Spinal cord (tissue), 10 donors: Measurements from ENCODE around the gene TAS2R40. TPM values are rescaled to one million over a fixed set of nuclear protein-coding genes. Genes with fewer than 3 reads are reported as not detected.
"Not testable (repeated sequence)": the region's sequence is repeated elsewhere in the genome, so short reads cannot be mapped to it uniquely, and the experiment has no call there.

ENCODE experiments used
- DNase-seq, 6 donors: peaks; one replicate each; pipeline versions ENCODE4 v3.0.0 to v3.0.0-alpha.2; 2013 to 2015; ENCODE audit warnings: low spot score in 6 of 6, low read depth in 4 of 6
- H3K27ac ChIP-seq: one replicate; pipeline ENCODE4 v1.5.1; 2013; ENCODE audit warnings: low read depth, low read length, control low read depth
- H3K27me3 ChIP-seq: one replicate; pipeline ENCODE4 v1.6.1; 2013; ENCODE audit warnings: low read length; ENCODE audit not compliant: control insufficient read depth, insufficient read depth
- H3K36me3 ChIP-seq: one replicate; pipeline ENCODE4 v1.6.1; 2013; ENCODE audit warnings: low read length; ENCODE audit not compliant: control insufficient read depth, insufficient read depth
- H3K4me1 ChIP-seq: one replicate; pipeline ENCODE4 v1.6.1; 2013; ENCODE audit warnings: low read length; ENCODE audit not compliant: control insufficient read depth, insufficient read depth
- H3K4me3 ChIP-seq: one replicate; pipeline ENCODE4 v1.5.1; 2013; ENCODE audit warnings: low read depth, low read length, control low read depth
- H3K9me3 ChIP-seq: one replicate; pipeline ENCODE4 v1.6.1; 2013; ENCODE audit warnings: low read length; ENCODE audit not compliant: control insufficient read depth, insufficient read depth
- WGBS: methylation state at CpG from one replicate; pipeline ENCODE4 v1.1.5; 2013; ENCODE audit warnings: missing lambda C conversion rate; ENCODE audit not compliant: insufficient coverage; 5-methylcytosine and 5-hydroxymethylcytosine counted together
- polyA plus RNA-seq, 2 donors: library from polyadenylated mRNA; unstranded; fragments of 120-200 nt; gene quantifications; one replicate each; pipeline ENCODE4 v1.2.1, GENCODE V29; 2013; ENCODE audit not compliant: insufficient read length in 2 of 2
- total RNA-seq, 2 donors: library from RNA; depleted of rRNA in 1 of 2; stranded (reverse); fragments of 120-200 nt in 1 of 2; fragments of >200 nt in 1 of 2; gene quantifications; one replicate each; pipeline versions ENCODE4 v1.2.3 to v1.2.4, GENCODE V29; 2013 to 2014
- donor health status: healthy.

TAS2R40 gene
- total and polyA plus RNA-seq, 4 donors = not detected

DNA sequence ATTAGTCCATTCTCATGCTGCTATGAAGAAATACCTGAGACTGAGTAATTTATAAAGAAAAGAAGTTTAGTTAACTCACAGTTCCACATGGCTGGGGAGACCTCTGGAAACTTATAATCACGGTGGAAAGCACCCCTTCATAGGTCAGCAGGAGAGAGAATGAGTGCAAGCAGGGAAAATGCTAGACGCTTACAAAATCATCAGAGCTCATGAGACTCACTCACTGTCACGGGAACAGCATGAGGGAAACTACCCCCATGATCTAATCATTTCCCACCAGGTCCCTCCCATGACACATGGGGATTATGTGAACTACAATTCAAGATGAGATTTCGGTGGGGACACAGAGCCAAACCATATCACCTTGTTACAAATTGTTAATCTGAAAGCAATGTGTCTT, 22.8 kb upstream of the TAS2R40 start:
- no peaks in the 10 kb centered on the region for H3K36me3 ChIP-seq
- H3K27me3 ChIP-seq = no peaks in the 10 kb centered on the region
- DNase-seq = no peak
- no CpG with 5 or more reads among the region's 4 CpGs for WGBS
- no peak overlapping the region for H3K27ac ChIP-seq
- H3K4me3 ChIP-seq = no peak overlapping the region
- no peaks in the 10 kb centered on the region for H3K4me1 ChIP-seq
- no peaks in the 10 kb centered on the region for H3K9me3 ChIP-seq

DNA sequence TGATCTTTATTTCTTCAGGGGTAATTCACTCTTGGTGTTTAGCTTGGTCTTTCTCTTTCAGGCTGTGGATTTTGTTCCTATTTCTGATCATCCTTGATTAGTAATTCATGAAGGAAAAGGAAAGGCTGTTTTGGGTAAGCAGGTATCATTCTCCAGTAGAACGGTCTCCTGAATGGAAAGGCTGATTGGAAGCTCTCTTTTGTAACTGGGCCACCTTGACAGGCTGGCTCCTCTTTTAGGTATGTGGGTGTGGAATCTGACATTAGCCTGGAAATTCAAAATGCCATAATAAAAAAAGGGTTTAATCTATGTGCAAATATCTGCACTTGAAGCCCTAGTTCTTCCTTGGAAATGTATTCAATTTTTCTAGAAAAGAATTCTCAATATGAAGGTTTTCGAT, 19.7 kb upstream of the TAS2R40 start:
- 100% methylated on average over 2 of the region's 2 CpGs for WGBS
- Histone ChIP-seq H3K27ac (no peak overlapping the region), H3K4me1 (no peaks in the 10 kb centered on the region), H3K27me3 (no peaks in the 10 kb centered on the region), H3K4me3 (no peak overlapping the region), H3K9me3 (no peaks in the 10 kb centered on the region), H3K36me3 (no peaks in the 10 kb centered on the region)
- no peak for DNase-seq

DNA sequence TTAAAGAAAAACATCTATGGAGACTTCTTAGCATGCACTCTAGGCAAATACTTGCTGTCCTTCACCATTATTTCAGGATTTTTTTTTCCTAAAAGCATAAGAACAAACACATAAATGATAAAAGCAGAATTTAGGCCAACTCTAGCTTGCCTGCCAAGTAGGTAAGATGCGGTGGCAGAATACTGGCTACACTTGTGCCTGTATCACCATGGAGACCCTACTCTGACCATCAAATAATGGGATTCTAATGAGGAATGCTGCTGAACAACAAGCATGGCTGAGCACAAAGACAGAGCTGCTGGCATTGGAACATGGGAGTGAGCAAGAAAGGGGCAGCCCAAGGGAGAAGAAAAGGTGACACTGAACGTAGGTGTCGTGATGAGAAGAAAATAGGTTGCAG, 18.5 kb upstream of the TAS2R40 start:
- WGBS = 14% methylated on average over 2 of the region's 3 CpGs
- Histone ChIP-seq H3K27me3 (no peaks in the 10 kb centered on the region), H3K36me3 (no peaks in the 10 kb centered on the region), H3K4me1 (no peaks in the 10 kb centered on the region), H3K9me3 (no peaks in the 10 kb centered on the region), H3K27ac (no peak overlapping the region), H3K4me3 (no peak overlapping the region)
- peak in 2 of 6 donors; percentile 52 to 54 for DNase-seq

DNA sequence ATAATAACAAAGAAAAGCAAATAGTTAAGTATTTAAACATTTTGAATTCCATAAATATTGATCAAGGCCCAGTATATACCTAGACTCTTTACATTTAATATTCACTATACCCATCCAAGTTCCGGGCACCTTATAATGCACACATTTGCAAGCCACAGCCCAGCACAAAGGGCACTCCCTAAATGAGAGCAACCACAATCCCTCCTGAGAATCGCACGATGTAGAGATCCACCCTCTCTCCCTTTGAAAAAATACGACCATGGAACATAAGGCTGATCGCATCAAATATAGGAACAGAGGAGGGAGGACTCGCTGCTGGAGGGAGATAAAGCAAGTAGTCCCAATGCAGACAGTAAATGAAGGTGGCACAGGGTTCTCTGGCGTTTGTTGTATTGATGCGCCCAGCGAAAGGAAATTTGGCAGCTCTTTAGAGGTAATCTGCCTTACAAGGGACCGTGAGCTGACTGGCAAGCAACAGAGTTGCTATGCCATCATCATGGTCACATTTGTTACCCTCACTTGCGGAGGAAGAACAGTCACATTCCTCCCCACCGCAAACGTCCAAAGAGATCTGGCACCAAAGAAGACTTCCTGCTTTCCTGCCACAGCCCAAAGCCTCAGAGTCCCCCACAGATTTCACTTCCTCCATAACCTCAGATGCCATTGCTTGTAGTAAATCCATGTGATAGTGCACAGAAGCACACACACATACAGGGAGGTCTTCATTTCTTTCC, 16.1 kb upstream of the TAS2R40 start:
- 64% methylated on average over 10 of the region's 13 CpGs for WGBS
- no peaks in the 10 kb centered on the region for H3K4me1 ChIP-seq

DNA sequence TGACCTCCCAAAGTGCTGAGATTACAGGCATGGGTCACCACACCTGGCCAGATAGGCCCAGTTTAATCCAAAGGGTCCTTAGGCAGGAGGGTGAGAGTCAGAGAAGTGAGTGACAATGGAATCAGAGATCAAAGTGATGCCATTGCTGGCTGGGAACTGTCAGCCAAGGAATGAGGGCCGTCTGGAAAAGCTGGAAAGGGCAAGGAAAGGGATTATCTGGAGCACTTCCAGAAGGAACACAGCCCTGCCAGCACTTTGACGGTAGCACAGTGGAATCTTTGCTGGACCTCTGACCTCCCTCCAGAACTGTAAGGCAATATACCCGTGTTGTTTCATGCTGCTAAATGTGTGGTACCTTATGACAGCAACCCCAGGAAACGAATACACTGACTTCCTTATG, 11.3 kb upstream of the TAS2R40 start:
- no peaks in the 10 kb centered on the region for H3K4me1 ChIP-seq
- H3K4me3 ChIP-seq = no peak overlapping the region
- no peaks in the 10 kb centered on the region for H3K9me3 ChIP-seq
- no peaks in the 10 kb centered on the region for H3K36me3 ChIP-seq
- no peak overlapping the region for H3K27ac ChIP-seq
- 42% methylated on average over 4 of the region's 4 CpGs for WGBS
- DNase-seq = no peak
- H3K27me3 ChIP-seq = no peaks in the 10 kb centered on the region

More for the DNA sequence above, 16.1 kb upstream of the TAS2R40 start:
- DNase-seq = peak in 1 of 6 donors; percentile 13
- H3K27ac ChIP-seq = no peak overlapping the region
- H3K36me3 ChIP-seq = no peaks in the 10 kb centered on the region
- H3K9me3 ChIP-seq = no peaks in the 10 kb centered on the region
- H3K27me3 ChIP-seq = no peaks in the 10 kb centered on the region
- no peak overlapping the region for H3K4me3 ChIP-seq

DNA sequence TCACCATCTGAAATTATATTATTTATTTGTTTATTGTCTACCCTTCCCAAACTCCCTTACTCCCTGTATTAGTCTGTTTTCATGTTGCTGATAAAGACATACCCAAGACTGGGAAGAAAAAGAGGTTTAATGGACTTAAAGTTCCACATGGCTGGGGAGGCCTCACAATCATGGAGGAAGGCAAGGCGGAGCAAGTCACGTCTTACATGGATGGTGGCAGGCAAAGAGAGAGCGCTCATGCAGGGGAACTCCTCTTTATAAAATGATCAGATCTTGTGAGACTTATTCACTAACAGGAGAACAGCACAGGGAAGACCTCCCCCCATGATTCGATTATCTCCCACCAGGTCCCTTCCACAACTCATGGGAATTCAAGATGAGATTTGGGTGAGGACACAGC, 8.4 kb upstream of the TAS2R40 start:
- not testable (repeated sequence) for DNase-seq, H3K4me1 ChIP-seq, H3K27ac ChIP-seq, H3K9me3 ChIP-seq, H3K4me3 ChIP-seq, H3K36me3 ChIP-seq, H3K27me3 ChIP-seq
- no CpG with 5 or more reads among the region's 4 CpGs for WGBS

DNA sequence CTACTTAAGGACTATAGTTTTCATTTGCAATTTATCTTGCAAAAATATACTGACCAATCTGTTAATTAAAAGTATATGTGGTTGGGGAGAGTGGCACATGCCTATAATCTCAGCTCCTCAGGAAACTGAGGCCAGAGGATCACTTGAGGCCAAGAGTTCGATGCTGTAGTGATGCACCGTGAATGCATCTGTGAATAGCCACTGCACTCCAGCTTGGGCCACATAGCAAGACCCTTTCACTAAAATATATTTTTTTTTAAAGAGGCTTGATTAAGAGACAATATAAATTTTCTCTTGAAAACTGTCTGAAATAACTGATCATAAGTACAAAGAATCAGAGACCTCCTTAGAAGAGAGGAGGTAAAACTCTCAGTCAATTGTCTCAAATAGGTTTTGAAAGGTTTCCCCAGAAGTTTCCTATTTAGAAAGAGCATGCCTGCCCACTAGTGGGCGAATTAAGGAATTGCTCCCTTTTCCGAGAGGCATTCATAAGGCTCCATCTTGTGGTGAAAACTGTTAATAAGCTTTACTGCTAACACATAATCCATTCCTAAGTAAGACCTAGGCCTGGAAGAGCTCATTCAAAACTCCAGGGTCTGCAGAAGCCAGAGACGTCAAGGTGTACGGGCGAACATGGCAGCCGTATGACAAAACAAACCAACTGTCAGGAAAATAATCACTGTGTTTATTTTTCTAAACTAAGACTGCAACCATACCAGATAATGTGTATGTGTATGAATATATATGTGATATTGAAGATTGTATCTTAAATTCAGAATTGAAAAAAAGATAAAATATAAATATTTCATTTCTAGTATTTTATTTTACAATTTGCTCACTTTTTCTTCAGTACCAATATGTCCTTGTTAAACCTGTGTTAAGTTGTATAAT, 6.8 kb upstream of the TAS2R40 start:
- H3K9me3 ChIP-seq = no peaks in the 10 kb centered on the region
- peak; percentile 70 to 97 (median 85) for DNase-seq
- H3K27ac ChIP-seq = no peak overlapping the region
- no peaks in the 10 kb centered on the region for H3K4me1 ChIP-seq
- no CpG with 5 or more reads among the region's 8 CpGs for WGBS
- no peaks in the 10 kb centered on the region for H3K27me3 ChIP-seq
- H3K4me3 ChIP-seq = no peak overlapping the region
- H3K36me3 ChIP-seq = no peaks in the 10 kb centered on the region

DNA sequence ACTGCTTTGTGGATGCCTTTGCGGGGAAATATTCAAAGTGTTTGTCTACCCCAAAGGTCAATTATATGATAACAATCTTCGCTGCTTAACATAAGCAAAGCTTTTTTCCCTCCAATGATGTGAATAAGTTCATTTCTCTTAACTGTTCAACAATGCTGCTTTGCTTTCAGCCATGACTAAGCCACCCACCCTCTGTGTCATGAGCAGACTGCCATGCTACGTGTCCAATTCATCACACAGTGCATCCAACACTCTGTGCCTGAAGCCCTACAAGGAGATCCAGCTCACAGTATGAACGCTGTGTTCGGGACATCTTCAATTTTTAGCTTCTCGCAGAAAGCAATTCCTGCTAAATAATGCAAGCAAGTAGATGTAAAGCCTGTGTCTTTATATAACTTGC, 5.7 kb upstream of the TAS2R40 start:
- no peaks in the 10 kb centered on the region for H3K27me3 ChIP-seq
- H3K4me3 ChIP-seq = no peak overlapping the region
- no peaks in the 10 kb centered on the region for H3K4me1 ChIP-seq
- H3K9me3 ChIP-seq = no peaks in the 10 kb centered on the region
- DNase-seq = peak in 1 of 6 donors; percentile 51
- H3K36me3 ChIP-seq = no peaks in the 10 kb centered on the region
- 76% methylated on average over 2 of the region's 6 CpGs for WGBS
- no peak overlapping the region for H3K27ac ChIP-seq

DNA sequence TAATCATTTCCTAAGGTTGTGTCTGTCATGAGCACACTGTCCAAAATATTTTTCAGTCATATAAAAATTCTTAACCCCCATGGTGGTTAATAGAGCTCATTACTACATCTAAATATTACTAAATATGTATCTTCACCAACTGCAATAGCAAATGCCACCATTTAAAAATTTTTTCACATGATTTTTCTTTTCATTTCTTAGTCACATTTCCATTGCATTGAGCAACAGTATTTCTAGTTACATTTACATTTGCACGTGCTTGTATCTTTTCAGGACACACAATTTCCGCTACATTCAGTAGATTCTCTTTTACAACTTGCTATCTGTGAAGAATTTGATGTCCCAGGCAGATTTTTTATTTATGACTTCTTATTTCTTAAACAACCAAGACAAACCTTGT, 5.2 kb upstream of the TAS2R40 start:
- 93% methylated on average over 2 of the region's 2 CpGs for WGBS
- Histone ChIP-seq H3K4me3 (no peak overlapping the region), H3K36me3 (no peaks in the 10 kb centered on the region), H3K27ac (no peak overlapping the region), H3K4me1 (no peaks in the 10 kb centered on the region), H3K27me3 (no peaks in the 10 kb centered on the region), H3K9me3 (no peaks in the 10 kb centered on the region)
- no peak for DNase-seq

DNA sequence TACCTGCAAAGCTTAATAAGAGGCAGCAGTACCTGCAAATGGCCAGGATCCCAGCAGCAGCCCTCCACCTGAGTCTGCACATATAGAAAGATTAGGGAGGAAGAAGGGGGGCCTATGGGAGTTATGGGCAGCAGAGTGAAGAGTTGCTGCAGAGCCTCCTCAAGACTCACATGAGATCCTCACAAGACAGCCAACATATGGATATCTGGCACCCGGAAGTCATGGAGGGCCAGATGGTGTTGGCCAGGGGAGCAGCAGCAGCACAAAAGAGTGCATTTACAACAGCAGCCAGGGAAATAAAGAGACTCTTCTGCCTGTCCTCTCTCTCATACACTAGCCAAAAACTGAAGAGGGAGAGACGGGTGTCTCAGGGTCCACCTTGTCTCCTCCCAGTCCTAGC, 4.0 kb upstream of the TAS2R40 start:
- H3K27ac ChIP-seq = no peak overlapping the region
- H3K4me3 ChIP-seq = no peak overlapping the region
- DNase-seq = no peak
- H3K36me3 ChIP-seq = no peaks in the 10 kb centered on the region
- 83% methylated on average over 1 of the region's 2 CpGs for WGBS
- no peaks in the 10 kb centered on the region for H3K27me3 ChIP-seq
- H3K9me3 ChIP-seq = no peaks in the 10 kb centered on the region
- H3K4me1 ChIP-seq = no peaks in the 10 kb centered on the region
